ENCODE measurements around the gene SBNO1.
"Not testable (repeated sequence)": the region's sequence is repeated elsewhere in the genome, so short reads cannot be mapped to it uniquely, and the experiment has no call there.

The SBNO1 gene

GRCh38 chr12:123319273-123319672, 45.4 kb downstream of the SBNO1 start:
- H3K4me3 ChIP-seq (ENCODE audit: low read depth, low read length), result no peak overlapping the region
- DNase-seq (ENCODE audit: low read depth), result no peak
- TF ChIP-seq POLR2A (IDR thresholded peaks at IDR 0.05; ENCODE audit: extremely low read depth, insufficient read length) (no peak), MYC (IDR thresholded peaks at IDR 0.05; ENCODE audit: low read depth, low read length) (no peak)

- not testable (repeated sequence) for H3K4me3 ChIP-seq (ENCODE audit: low read depth, low read length); DNase-seq (ENCODE audit: low read depth)
Measured at GRCh38 chr12:123313046-123313445, 51.6 kb downstream of the SBNO1 start.

- TF ChIP-seq MYC (IDR thresholded peaks at IDR 0.05; ENCODE audit: low read depth, low read length) (no peak), POLR2A (IDR thresholded peaks at IDR 0.05; ENCODE audit: extremely low read depth, insufficient read length) (no peak), MAX (IDR thresholded peaks at IDR 0.05; ENCODE audit: low read depth, low read length) (no peak)
- TF ChIP-seq, protein P1, sequence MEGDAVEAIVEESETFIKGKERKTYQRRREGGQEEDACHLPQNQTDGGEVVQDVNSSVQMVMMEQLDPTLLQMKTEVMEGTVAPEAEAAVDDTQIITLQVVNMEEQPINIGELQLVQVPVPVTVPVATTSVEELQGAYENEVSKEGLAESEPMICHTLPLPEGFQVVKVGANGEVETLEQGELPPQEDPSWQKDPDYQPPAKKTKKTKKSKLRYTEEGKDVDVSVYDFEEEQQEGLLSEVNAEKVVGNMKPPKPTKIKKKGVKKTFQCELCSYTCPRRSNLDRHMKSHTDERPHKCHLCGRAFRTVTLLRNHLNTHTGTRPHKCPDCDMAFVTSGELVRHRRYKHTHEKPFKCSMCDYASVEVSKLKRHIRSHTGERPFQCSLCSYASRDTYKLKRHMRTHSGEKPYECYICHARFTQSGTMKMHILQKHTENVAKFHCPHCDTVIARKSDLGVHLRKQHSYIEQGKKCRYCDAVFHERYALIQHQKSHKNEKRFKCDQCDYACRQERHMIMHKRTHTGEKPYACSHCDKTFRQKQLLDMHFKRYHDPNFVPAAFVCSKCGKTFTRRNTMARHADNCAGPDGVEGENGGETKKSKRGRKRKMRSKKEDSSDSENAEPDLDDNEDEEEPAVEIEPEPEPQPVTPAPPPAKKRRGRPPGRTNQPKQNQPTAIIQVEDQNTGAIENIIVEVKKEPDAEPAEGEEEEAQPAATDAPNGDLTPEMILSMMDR (IDR thresholded peaks at IDR 0.05; ENCODE audit: low read depth, low read length), result no peak
- no peak for DNase-seq (ENCODE audit: low read depth)
- H3K4me3 ChIP-seq (ENCODE audit: low read depth, low read length), result no peak overlapping the region
Measured at GRCh38 chr12:123306200-123306599, 58.4 kb downstream of the SBNO1 start.

DNA sequence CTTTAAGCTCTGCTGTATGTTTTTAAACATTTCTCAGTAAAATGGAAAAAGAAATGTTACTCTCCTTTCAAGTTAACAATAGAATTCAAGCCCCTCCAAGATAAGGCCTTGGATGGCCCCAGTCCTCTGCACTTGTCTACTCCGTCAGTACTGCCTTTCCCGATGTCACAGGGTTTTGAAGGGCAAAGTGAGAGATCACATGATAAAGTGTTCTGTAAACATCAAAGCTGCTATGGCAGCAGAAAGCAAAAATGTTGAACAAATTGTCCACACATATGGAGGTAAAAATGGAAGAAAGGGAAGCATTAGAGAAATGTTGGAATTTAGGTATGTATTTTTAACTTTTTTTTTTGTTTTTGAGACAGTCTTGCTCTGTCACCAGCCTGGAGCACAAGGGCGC, 59.5 kb downstream of the SBNO1 start:
- H3K4me3 ChIP-seq (ENCODE audit: low read depth, low read length), result no peak overlapping the region
- TF ChIP-seq MAX (IDR thresholded peaks at IDR 0.05; ENCODE audit: low read depth, low read length) (no peak), MYC (IDR thresholded peaks at IDR 0.05; ENCODE audit: low read depth, low read length) (no peak), POLR2A (IDR thresholded peaks at IDR 0.05; ENCODE audit: extremely low read depth, insufficient read length) (no peak)
- TF ChIP-seq, protein P1 (IDR thresholded peaks at IDR 0.05; ENCODE audit: low read depth, low read length), result no peak
- no peak for DNase-seq (ENCODE audit: low read depth)

DNA sequence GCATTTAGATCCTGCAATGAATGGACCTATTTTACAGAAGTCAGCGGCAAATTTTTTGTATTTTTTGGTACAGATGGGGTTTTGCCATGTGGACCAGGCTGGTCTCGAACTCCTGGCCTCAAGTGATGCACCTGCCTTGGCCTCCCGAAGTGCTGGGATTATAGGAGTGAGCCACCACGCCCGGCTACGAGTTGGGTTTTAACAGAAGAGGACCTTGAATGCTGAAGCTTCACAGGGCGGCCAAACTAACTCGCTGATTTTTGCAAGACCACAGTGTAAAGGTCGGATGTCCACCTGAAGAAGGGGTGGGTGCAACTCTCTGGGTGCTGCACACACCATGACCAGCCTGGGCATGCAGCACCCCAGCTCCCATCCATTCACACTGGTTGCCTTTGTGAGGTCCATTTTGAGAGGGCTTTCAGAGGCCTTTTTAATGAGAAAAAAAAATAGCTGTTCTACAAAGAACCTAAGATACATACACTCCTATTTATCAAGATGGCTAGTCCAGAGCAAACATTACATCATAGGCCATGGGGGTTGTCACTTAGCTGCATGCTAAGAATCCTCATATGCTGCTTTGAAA, 71.4 kb downstream of the SBNO1 start:
- TF ChIP-seq MAX (IDR thresholded peaks at IDR 0.05; ENCODE audit: low read depth, low read length) (no peak), MYC (IDR thresholded peaks at IDR 0.05; ENCODE audit: low read depth, low read length) (no peak), POLR2A (IDR thresholded peaks at IDR 0.05; ENCODE audit: extremely low read depth, insufficient read length) (no peak)
- TF ChIP-seq, protein P1 (IDR thresholded peaks at IDR 0.05; ENCODE audit: low read depth, low read length), result no peak
- H3K4me3 ChIP-seq (ENCODE audit: low read depth, low read length), result no peak overlapping the region
- DNase-seq (ENCODE audit: low read depth), result no peak

DNA sequence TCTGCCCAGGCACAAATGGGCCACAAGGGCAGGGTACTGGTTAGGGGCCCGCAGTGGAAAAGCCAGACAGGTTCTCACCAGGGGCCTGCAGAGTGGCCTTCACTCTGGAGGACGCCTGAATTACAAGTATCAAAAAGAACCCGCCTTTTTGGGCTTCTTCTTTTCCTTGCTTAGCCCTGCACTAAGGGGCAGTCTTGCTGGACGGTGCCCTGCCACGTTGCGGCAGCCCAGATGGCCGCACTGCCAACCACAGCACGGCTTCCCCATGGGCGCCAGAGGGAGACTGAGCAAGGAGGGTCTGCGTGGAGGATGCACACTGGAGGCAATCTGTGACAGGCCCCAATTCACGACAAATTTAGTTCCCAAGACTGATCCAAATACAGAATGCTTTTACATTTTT, 74.7 kb downstream of the SBNO1 start:
- no peak for DNase-seq (ENCODE audit: low read depth)
- H3K4me3 ChIP-seq (ENCODE audit: low read depth, low read length), result no peak overlapping the region
- TF ChIP-seq MYC (IDR thresholded peaks at IDR 0.05; ENCODE audit: low read depth, low read length), result no peak
- TF ChIP-seq, protein P1 (IDR thresholded peaks at IDR 0.05; ENCODE audit: low read depth, low read length), result no peak
- no peak for TF ChIP-seq MAX (IDR thresholded peaks at IDR 0.05; ENCODE audit: low read depth, low read length)
- TF ChIP-seq POLR2A (IDR thresholded peaks at IDR 0.05; ENCODE audit: extremely low read depth, insufficient read length), result no peak

DNA sequence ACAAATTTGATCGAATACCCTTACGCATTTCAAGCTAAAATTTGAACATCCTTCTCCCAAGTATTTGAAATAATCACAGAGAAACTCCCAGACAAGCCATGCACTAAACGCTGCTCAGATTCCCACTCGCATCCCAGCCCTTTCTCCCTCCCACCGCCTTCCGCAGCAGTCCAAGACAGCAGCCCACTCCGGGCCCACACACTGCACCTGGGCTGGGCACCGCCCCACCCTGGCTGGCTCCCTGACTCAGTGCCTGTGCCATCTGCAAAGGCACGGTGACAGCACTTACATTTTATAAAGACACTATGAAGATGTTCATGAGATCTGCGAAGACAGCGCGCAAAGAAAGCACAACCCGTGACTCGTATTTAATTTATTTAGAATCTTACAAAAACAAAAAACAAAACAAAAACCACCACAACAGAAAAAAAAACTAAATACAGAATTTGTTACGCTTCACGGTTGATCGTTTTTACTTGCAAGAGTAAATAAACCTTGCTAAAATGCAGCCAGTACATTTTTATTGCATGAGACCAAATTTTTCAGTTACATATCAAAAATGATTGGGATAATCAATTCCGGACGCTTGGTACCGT, 75.8 kb downstream of the SBNO1 start:
- DNase-seq (ENCODE audit: low read depth), result no peak
- no peak overlapping the region for H3K4me3 ChIP-seq (ENCODE audit: low read depth, low read length)
- TF ChIP-seq MAX (IDR thresholded peaks at IDR 0.05; ENCODE audit: low read depth, low read length), result no peak
